Measurements from ENCODE around the gene SALL3.

SALL3 gene

GRCh38 chr18:79006106-79006795 is 26.6 kb downstream of the SALL3 start:
- DNase-seq (ENCODE audit: low read depth) = no peak

GRCh38 chr18:79007440-79007839 is 27.8 kb downstream of the SALL3 start:
- no peak for DNase-seq (ENCODE audit: low read depth)

- no peak for DNase-seq (ENCODE audit: low read depth)
Measured at GRCh38 chr18:79008356-79008940, 28.8 kb downstream of the SALL3 start.

DNA sequence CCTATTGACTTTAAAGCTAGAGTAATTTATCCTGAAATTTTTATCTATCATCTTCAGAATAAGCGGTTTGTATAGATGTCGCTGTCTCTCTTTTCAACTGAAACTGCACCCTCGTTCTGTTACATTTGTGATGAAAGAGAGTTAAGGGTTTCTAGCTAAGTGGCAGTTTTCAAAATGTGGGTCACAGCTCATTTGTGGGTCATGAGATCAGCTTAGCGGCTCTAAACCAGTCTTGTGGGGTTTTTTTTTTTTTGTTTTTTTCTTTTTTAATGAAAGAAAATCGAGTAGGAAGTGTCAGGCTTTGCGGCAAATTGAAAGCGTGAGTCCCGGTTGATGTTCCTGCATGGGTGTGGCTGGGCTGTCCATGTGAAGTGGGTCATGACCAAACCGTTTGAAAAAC is 31.2 kb downstream of the SALL3 start:
- DNase-seq (ENCODE audit: low read depth) = no peak

DNA sequence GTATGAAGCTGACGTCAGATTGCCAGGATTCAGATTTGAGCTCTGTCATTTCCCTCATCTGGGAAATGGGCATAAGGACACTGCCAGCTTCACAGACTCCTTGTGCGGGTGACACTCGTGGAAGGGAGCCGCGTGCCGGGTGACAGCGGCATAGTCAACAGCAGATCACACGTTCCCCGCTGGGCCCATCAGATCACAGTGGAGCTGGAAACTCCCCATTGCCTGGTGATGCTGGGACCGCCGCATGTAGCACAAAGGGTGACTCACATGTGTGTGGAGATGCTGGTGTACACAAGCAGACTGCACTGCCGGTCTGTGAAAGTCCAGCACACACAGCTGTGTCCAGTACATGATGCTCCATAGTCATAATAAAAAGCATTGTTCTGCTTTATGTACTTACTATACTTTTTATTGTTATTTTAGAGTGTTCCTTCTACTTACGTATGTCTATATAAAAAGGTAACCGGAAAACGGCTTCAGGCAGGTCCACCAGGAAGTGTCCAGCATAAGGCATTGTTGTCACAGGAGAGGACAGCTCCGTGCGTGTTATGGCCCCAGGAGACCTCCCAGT is 31.8 kb downstream of the SALL3 start:
- no peak for DNase-seq (ENCODE audit: low read depth)

GRCh38 chr18:79013869-79014268 is 34.3 kb downstream of the SALL3 start:
- DNase-seq (ENCODE audit: low read depth) = no peak

GRCh38 chr18:79018911-79019310 is 39.3 kb downstream of the SALL3 start:
- no peak for DNase-seq (ENCODE audit: low read depth)

- no peak for DNase-seq (ENCODE audit: low read depth)
Measured at GRCh38 chr18:79019881-79020280, 40.3 kb downstream of the SALL3 start.

- DNase-seq (ENCODE audit: low read depth) = no peak
Measured at GRCh38 chr18:79022603-79023002, 43.0 kb downstream of the SALL3 start.

- DNase-seq (ENCODE audit: low read depth) = no peak
Measured at GRCh38 chr18:79026491-79026890, 46.9 kb downstream of the SALL3 start.

DNA sequence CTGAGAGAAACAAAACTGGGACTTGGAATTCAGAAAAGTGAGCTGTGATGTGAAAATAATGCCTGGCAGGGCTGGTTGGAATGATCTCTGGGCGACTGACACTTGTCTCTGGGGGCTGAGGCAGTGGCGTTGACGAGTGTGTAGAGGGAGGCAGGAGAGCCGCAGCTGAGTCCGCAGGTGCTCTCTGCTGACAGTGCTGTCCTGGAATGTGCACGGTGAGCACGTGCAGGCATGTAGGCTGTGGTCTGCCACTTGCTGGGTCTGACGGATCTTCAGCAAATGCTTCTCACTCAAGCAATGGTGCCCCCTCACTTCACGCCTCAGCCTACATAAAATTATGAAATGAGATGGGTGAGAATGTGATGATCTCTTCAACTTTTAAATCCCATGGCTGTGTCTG is 51.1 kb downstream of the SALL3 start:
- DNase-seq (ENCODE audit: low read depth) = no peak

DNA sequence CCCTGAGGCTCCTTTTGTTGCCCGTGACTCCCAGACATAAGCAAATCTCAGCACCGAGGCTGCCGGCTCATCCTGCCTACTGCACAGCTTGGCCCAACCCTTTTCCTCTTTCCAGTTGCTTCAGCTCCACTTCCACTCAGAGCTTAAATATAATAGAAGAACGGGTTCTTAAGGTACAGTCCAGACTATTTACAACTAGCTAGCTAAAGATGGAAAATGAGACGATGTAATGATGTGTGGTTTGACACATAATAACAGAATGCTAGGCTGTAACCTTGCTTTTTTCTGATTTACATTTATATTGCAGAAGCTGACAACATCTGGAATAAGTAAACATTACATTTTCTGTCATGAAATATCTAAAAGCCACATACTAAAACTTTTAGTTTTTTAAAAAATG is 62.7 kb downstream of the SALL3 start:
- DNase-seq (ENCODE audit: low read depth) = no peak

DNA sequence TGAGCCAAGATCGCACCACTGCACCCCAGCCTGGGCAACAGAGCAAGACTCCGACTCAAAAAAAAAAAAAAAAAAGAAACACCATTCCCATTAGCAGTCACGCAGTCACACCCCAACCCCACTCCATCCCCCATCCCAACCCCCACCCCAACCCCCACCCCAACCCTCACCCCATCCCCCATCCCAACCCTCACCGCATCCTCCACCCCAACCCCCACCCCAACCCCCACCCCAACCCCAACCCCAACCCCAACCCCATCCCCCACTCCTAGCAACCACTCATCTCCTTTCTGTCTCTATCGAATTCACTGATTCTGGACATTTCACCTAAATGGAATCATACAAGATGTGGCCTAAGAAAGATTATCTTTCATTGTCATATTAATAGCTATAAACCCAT is 63.7 kb downstream of the SALL3 start:
- no peak for DNase-seq (ENCODE audit: low read depth)

GRCh38 chr18:79046522-79046921 is 66.9 kb downstream of the SALL3 start:
- no peak for DNase-seq (ENCODE audit: low read depth)

GRCh38 chr18:79047556-79048244 is 68.1 kb downstream of the SALL3 start:
- no peak for DNase-seq (ENCODE audit: low read depth)

DNA sequence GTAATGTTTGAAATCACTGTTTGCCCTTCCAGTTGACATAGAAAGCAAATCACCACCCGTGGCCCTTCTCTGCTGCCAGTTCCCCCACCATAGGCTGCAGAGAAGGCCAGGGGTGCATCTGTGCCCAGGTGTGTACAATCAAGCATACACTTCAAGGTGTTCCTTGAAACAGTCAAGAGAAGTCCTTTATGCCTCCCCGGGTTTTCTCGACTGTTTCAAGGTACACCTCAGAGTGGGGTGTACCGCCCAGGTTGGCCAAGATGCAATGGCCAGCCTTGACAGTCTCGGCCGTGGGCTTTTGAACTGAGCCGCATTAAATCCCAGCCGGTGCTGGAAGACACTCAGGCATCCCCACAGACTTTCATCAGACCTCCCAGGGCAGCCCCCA is 68.6 kb downstream of the SALL3 start:
- no peak for DNase-seq (ENCODE audit: low read depth)

DNA sequence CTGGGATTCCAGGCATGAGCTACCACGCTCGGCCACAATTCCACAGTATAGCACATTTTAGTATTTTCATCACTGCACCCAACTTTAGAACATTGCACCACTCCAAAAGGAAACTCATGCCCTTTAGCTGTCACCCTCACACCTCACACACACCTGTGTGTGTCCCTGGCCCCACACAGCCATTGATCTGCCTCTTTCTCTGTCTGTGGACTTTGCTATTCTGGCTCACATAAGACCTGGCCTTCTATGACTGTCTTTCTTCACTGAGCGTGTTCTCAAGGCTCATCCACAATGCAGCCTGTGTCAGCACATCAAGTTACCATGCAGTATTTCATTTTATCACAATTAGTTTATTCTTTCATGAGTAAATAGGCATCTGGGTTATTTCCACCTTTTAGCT is 69.9 kb downstream of the SALL3 start:
- no peak for DNase-seq (ENCODE audit: low read depth)
